Thoracic aorta (tissue), 2 donors: ENCODE data around the gene NHSL2. TPM values are rescaled to one million over a fixed set of nuclear protein-coding genes. Genes with fewer than 3 reads are reported as not detected.
A peak's percentile ranks its signal among the peaks of the same experiment; 100 is the strongest.

Source experiments
- ATAC-seq: fragments of 150-250 bp; one replicate; pipeline ENCODE4 v1.8.0; 2017; ENCODE audit warnings: low read depth; ENCODE audit not compliant: insufficient number of reproducible peaks, low FRiP score
- DNase-seq: peaks from one replicate; pipeline ENCODE4 v3.0.0-alpha.2; 2020; ENCODE audit warnings: low spot score
- H3K27ac ChIP-seq, 2 donors: fragments of 200-600 bp; sonication (generic); 1 replicate in 1 of 2; 2 replicates in 1 of 2; pipeline ENCODE4 v1.5.1; 2016; ENCODE audit warnings: mild to moderate bottlenecking in 2 of 2, moderate library complexity in 2 of 2
- H3K27me3 ChIP-seq: fragments of 200-600 bp; sonication (generic); replicated peaks from 2 replicates; pipeline ENCODE4 v1.6.0; 2016; ENCODE audit warnings: mild to moderate bottlenecking; ENCODE audit not compliant: insufficient read depth
- H3K36me3 ChIP-seq: fragments of 200-600 bp; sonication (generic); one replicate; pipeline ENCODE4 v1.5.1; 2016
- H3K4me1 ChIP-seq, 2 donors: fragments of 200-600 bp; sonication (generic); 1 replicate in 1 of 2; 2 replicates in 1 of 2; pipeline versions ENCODE4 v1.5.1 to v1.6.0; 2016; ENCODE audit warnings: low read depth in 2 of 2, mild to moderate bottlenecking in 1 of 2; ENCODE audit not compliant: control insufficient read depth in 1 of 2
- H3K4me3 ChIP-seq: fragments of 200-600 bp; sonication (generic); 2 replicates; pipeline ENCODE4 v1.5.1; 2016; ENCODE audit warnings: mild to moderate bottlenecking
- H3K9me3 ChIP-seq: fragments of 200-600 bp; sonication (generic); 2 replicates; pipeline ENCODE4 v1.5.1; 2016
- total RNA-seq, 2 donors: library from RNA; depleted of rRNA; stranded (reverse); fragments of >200 nt; gene quantifications; one replicate each; pipeline versions ENCODE4 v1.1.0 to v1.2.3, GENCODE V29; 2016
- TF ChIP-seq, protein P1 (sequence below): fragments of 200-600 bp; sonication (generic); IDR thresholded peaks from one replicate; pipeline ENCODE4 v1.5.1; 2019; ENCODE audit warnings: antibody characterized with exemption

The NHSL2 gene
- total RNA-seq, 2 donors from 2014 or later, result 15.0 to 16.5 TPM

DNA sequence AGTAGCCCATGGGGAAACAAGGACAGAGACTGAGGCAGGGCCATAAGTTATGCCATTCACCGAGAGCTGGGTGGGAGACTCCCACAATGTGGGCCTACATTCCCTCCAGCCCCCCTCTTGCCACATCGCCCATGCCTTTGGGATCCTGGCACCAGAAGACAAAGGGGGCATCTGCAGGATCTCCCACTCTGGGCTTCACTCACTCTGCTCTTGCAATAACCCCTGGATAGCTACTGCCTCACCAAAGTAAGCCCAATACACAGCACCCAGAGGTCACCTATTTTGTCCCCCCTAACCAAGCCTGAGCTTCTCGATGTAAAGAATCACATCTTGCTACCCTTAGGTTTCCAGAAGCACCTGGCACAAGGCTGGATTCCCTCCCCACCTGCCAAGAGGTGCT is 221.8 kb downstream of the NHSL2 start:
- DNase-seq (no peak), ATAC-seq (no peak)
- Histone ChIP-seq H3K27ac (peak overlapping the region in 1 of 2 donors; percentile 37), H3K9me3 (no peaks in the 10 kb centered on the region), H3K4me3 (peak overlapping the region; percentile 78), H3K4me1 (no peaks in the 10 kb centered on the region), H3K36me3 (no peaks in the 10 kb centered on the region), H3K27me3 (no peaks in the 10 kb centered on the region)
- TF ChIP-seq, protein P1, sequence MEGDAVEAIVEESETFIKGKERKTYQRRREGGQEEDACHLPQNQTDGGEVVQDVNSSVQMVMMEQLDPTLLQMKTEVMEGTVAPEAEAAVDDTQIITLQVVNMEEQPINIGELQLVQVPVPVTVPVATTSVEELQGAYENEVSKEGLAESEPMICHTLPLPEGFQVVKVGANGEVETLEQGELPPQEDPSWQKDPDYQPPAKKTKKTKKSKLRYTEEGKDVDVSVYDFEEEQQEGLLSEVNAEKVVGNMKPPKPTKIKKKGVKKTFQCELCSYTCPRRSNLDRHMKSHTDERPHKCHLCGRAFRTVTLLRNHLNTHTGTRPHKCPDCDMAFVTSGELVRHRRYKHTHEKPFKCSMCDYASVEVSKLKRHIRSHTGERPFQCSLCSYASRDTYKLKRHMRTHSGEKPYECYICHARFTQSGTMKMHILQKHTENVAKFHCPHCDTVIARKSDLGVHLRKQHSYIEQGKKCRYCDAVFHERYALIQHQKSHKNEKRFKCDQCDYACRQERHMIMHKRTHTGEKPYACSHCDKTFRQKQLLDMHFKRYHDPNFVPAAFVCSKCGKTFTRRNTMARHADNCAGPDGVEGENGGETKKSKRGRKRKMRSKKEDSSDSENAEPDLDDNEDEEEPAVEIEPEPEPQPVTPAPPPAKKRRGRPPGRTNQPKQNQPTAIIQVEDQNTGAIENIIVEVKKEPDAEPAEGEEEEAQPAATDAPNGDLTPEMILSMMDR, result no peak

DNA sequence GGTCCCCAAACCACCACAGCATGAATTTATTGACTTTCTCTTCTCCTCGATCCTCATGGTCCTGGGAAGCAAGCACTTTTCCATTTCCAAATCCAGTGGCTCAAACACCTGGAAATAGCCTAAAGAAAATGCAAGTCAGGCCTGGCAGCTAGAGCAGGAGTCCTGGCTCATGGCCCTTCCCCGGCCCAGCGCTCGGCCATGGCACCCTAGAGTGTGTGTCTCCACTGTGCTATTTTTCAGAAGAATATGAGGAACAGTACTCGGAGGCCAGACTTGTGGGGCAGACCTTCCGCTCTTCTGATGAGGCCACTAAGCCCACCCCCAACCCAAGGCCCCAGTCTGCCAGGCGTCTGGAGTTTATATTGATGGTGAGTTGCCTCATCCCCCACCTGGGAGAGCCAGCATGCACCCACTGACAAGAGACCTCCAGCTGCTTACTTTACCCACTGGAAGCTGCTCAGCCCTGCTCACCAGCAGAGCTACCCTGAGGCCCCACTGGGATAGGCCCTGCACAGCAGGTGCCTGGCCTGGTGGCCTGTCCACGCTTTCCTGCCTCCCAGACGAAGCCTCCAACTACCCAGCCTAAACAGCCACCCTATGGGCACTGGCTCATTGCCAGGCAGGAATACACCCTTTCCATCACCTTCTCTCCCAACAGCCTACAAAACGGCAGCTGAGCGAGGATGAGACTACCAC is 223.4 kb downstream of the NHSL2 start:
- no peaks in the 10 kb centered on the region for H3K27me3 ChIP-seq
- no peak for ATAC-seq

DNA sequence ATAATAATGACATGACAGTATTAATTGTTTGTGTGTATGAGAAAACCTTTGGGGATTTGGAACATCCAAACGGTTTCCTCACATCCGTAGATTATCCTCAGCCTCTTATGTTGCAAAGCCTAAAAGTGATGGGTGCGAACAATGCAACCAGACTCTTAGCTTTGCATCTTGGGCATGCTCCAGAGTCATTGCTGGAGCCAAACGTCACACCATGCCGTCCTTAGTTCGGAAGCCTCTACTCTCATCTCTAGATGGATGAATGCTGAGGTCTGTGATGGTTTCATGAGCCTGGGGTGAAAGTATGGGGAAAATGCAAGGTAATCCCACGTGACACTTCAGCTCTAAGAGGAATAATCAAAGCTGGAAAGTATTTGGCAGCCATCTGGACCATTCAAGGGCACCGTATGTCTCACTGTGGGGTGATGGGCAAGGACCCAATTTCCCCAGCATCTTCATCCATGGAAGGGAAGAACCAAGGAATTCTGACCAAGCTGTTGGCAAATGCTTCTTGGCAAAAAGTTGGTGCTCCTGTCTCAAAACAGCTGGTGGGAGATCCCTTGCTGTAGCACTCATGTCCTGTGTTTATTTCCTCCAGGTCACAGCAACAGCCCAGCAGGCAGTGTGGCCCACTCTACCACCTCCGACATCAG is 227.3 kb downstream of the NHSL2 start:
- TF ChIP-seq, protein P1, result no peak
- Histone ChIP-seq H3K4me1 (no peaks in the 10 kb centered on the region), H3K9me3 (no peaks in the 10 kb centered on the region), H3K36me3 (no peaks in the 10 kb centered on the region), H3K27ac (no peak overlapping the region), H3K4me3 (no peak overlapping the region), H3K27me3 (no peaks in the 10 kb centered on the region)
- ATAC-seq (no peak), DNase-seq (no peak)

More for the DNA sequence above, 223.4 kb downstream of the NHSL2 start:
- Histone ChIP-seq H3K4me1 (no peaks in the 10 kb centered on the region), H3K27ac (no peak overlapping the region), H3K4me3 (no peak overlapping the region), H3K9me3 (no peaks in the 10 kb centered on the region), H3K36me3 (no peaks in the 10 kb centered on the region)
- DNase-seq, result no peak
- TF ChIP-seq, protein P1, result no peak

DNA sequence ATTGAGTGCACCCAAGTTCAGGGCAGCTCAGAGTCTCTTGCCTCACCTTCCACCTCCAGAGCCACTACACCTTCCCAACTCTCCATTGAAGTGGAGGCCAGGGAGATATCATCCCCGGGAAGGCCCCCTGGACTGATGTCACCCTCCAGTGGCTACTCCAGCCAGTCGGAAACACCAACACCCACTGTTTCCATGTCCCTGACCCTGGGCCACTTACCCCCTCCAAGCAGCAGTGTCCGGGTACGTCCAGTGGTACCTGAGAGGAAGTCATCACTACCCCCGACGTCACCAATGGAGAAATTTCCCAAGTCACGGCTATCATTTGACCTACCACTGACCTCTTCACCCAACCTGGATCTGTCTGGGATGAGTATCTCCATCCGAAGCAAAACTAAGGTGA is 228.9 kb downstream of the NHSL2 start:
- TF ChIP-seq, protein P1, result no peak
- Histone ChIP-seq H3K4me1 (no peaks in the 10 kb centered on the region), H3K27me3 (no peaks in the 10 kb centered on the region), H3K36me3 (no peaks in the 10 kb centered on the region), H3K27ac (no peak overlapping the region), H3K9me3 (no peaks in the 10 kb centered on the region), H3K4me3 (no peak overlapping the region)
- no peak for DNase-seq
- no peak for ATAC-seq

DNA sequence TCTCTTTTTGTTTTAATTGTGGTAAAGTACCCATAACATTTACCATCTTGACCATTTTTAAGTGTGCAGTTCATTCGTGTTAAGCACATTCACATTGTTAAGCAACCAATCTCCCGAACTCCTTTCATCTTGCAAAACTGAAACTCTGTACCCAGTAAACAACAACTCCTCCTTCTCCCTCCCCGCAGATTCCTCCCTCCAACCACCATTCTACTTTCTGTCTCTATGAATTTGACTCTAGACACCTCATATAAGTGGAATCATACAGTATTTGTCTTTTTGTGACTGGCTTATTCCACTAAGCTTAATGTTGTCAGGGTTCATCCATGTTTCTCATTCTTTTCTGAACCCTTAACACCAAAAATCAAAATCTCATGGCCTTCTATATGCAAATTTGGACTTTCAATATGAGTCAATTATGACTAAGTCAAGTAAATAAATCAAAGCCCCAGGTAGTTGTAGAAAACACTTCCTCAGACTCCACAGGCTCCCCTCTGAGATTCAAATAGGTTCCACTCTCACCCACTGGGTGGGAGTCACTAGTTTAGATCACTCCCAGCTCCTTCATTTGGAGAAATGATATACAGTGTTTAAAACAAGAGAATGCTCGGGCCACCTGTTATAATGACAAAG is 230.8 kb downstream of the NHSL2 start:
- no peaks in the 10 kb centered on the region for H3K9me3 ChIP-seq
- TF ChIP-seq, protein P1, result no peak
- H3K27me3 ChIP-seq, result no peaks in the 10 kb centered on the region
- ATAC-seq (no peak), DNase-seq (no peak)
- H3K27ac ChIP-seq, result no peak overlapping the region
- no peaks in the 10 kb centered on the region for H3K4me1 ChIP-seq
- H3K4me3 ChIP-seq, result no peak overlapping the region
- H3K36me3 ChIP-seq, result no peaks in the 10 kb centered on the region
